Stimulated activated naive CD8-positive, alpha-beta T cell treated with anti-CD3 and anti-CD28 coated beads, Interleukin-15, Interleukin-2, amounts not matched to agents 100 U/mL and 50 U/mL, for 24 hours (primary cell): ENCODE measurements around the gene TSKS.

Experiments used
- ATAC-seq: fragments of 150-1000 bp; cut with Tn5 transposase; one replicate; pipeline ENCODE4 v1.10.0; 2021
- DNase-seq: peaks from one replicate; pipeline ENCODE4 v3.0.0; 2021

TSKS gene

DNA sequence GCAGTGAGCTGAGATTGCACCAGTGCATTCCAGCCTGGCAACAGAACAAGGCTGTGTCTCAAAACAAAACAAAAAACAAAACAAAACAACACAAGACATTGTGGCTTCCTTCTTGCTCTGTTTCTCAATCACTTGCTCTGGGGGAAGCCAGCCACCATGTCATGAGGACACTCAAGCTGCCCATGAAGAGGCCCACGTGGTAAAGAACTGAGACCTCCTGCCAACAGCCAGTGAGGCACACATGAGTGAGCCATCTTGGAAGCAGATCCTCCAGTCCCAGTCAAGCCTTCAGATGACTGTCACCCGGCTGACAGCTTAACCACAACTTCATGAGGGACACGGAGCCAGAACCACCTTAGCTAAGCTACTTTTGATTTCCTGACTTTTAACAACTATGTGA lies 47.0 kb downstream of the TSKS start:
- DNase-seq: no peak

GRCh38 chr19:49713236-49713845 lies 49.8 kb downstream of the TSKS start:
- ATAC-seq (no peak), DNase-seq (no peak)

More for the DNA sequence above, 47.0 kb downstream of the TSKS start:
- no peak for ATAC-seq

GRCh38 chr19:49712397-49712859 lies 50.7 kb downstream of the TSKS start:
- no peak for ATAC-seq
- no peak for DNase-seq

DNA sequence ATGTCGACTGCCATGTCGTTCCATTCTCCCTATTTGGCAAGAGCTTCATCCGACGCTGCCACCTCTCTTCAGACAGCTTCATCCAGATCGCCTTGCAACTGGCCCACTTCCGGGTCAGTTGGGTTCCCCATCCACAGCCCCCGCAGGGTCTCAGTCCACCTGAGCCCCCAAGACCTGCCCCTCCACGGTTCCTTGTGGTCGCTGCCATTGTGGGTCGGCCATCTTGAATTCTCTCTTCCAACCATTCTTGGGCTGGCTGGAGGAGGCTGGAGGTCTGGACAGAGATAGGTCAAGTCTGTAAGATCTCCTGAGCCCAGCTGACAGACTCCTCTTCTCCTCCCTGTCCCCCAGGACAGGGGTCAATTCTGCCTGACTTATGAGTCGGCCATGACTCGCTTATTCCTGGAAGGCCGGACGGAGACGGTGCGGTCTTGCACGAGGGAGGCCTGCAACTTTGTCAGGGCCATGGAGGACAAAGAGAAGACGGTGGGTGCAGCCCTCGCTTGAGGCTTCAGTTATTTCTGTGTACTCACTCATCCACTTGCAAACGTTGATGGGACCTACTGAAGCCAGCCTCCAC lies 52.6 kb downstream of the TSKS start:
- ATAC-seq (no peak), DNase-seq (no peak)

DNA sequence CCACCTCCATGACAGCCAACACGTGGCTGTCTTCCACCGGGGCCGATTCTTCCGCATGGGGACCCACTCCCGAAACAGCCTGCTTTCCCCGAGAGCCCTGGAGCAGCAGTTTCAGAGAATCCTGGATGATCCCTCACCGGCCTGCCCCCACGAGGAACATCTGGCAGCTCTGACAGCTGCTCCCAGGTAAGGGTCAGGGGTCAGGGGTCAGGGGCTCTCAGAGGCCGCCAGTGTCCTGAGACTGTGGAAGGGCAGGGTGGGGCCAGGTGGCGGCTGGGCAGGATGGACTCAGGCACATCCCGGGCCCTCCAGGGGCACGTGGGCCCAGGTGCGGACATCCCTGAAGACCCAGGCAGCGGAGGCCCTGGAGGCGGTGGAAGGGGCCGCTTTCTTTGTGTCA lies 57.2 kb downstream of the TSKS start:
- no peak for DNase-seq
- ATAC-seq: no peak

- ATAC-seq (no peak), DNase-seq (no peak)
Measured at GRCh38 chr19:49704888-49705642, 58.0 kb downstream of the TSKS start.

DNA sequence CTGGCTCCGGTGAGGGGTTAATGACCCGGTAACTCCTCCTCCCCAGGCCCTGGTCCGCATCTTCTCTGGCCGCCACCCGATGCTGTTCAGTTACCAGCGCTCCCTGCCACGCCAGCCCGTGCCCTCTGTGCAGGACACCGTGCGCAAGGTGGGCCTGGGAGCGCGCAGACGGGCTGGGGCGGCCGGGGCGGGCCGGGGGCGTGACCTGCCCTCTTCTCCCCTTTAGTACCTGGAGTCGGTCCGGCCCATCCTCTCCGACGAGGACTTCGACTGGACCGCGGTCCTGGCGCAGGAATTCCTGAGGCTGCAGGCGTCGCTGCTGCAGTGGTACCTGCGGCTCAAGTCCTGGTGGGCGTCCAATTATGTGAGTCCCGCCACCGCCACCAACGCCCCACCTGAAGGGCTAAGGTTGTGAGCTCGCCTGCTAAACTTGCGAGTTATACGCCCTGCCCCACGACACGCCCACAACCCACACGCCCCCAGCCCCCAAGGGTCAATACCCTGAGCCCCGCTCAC lies 61.8 kb downstream of the TSKS start:
- DNase-seq: no peak
- ATAC-seq: peak; percentile 25

- DNase-seq: no peak
- no peak for ATAC-seq
Measured at GRCh38 chr19:49700563-49700962, 62.5 kb downstream of the TSKS start.

GRCh38 chr19:49699364-49699763 lies 63.7 kb downstream of the TSKS start:
- ATAC-seq (no peak), DNase-seq (no peak)

- ATAC-seq (no peak), DNase-seq (no peak)
Measured at GRCh38 chr19:49696865-49697264, 66.2 kb downstream of the TSKS start.

- DNase-seq (no peak), ATAC-seq (no peak)
Measured at GRCh38 chr19:49696115-49696514, 67.0 kb downstream of the TSKS start.

DNA sequence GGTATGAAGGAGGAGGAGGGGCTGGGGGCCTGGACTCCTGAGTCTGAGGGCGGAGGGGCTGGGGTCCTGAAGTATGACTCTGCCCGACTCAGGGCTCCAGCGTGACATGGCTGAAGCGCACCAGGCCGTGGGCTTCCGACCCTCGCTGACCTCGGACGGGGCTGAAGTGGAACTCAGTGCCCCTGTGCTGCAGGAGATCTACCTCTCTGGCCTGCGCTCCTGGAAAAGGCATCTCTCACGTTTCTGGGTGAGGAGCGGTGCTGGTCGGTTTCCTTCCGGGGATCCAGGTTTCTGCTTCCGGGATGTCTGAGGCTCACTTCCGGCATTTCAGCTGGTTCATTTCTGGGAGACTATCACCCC lies 71.0 kb downstream of the TSKS start:
- DNase-seq (no peak), ATAC-seq (no peak)

- DNase-seq (peak; percentile 54), ATAC-seq (no peak)
Measured at GRCh38 chr19:49691243-49692146, 71.6 kb downstream of the TSKS start.

DNA sequence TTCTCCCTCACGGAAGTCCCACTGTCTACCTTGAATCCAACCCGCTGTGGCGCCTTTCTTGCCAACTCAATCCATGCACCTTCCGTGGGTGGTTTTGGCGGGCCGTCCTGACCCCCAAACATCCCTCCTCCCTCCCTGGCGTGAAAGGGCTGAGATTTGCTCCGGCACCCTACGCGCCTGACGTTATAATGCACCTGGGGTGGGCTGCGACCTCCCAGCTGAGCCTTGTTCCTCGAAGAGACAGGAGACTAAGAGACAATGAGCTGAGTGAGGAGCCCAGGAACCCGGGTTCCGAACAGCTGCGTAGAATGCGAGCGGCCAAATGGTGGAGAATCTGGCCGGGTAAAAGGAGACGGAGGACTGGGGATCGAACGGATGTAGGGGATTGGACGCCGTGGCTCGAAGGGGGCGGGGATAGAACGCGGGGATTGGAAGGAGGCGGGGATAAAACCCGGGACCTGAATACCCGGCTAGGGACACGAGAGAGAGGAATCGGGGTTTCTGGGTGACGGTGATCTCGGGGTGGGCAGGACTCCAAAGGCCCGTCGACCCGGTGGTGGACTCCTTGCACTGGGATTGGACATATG lies 72.4 kb downstream of the TSKS start, which contains the start of gene CPT1C:
Gene CPT1C, plus strand, starts transcription at position 461 of the 587 bp plus-strand sequence. CDS start 1,137 bp downstream, outside the sequence.
- DNase-seq (peak; percentile 70), ATAC-seq (peak; percentile 41)

DNA sequence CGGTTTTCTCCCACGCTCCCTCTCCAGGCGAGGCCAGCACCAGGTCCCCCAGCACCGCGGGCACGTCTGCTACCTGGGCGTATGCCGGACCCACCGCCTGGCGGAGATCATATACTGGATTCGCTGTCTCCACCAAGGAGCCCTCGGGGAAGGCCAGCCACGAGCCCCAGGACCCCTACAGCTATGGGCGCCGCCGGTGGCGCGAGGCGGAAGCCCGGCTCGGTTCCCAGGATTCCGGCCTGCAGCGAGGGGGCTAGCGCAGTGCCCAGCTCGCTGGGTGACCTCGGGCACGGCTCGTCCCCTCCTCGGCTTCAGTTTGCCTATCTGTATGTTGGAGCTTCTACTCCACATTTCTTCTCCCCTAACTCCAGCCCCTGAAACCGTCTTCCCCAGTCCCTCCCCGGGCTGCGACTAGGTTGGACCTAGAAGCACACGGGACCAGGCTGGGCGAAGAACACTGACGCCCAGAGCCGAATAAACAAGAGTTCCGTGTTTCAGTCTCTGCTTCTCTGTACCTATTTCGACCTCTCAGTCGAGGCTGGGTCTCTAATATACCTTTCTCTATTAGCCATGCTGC lies 72.9 kb downstream of the TSKS start:
- DNase-seq: no peak
- peak; percentile 7 for ATAC-seq
